ENCODE measurements around the gene RAB15. TPM values are rescaled to one million over a fixed set of nuclear protein-coding genes. Genes with fewer than 3 reads are reported as not detected.

Gene RAB15
- total RNA-seq, 1 experiment from 2014 or later = 3.3 TPM

DNA sequence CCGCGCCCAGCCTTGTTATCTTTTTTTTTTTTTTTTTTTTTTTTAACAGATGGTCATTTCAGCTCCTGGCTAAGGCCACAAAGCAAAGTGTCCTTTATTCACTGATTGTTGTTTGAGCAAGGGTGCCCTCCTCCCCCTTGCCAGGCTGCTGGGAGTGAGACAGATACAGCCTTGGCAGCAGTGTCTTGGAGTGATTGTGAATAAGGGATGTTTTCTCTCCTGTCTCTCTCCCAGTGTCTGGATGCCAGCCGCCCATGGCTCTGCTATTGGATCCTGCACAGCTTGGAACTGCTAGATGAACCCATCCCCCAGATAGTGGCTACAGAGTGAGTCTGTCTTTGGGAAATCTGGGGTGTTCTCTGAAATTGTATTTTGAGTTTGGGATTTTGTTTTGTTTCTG, 43.3 kb upstream of the RAB15 start:
- intact Hi-C loops (cut with micrococcal nuclease) = no loop called here
- TF ChIP-seq EGR1 (IDR thresholded peaks at IDR 0.05; ENCODE audit: low read depth) (no peak), ZFX (IDR thresholded peaks at IDR 0.05) (no peak), EZH2phosphoT487 (IDR thresholded peaks at IDR 0.05; ENCODE audit: borderline replicate concordance) (no peak), FOSL1 (IDR thresholded peaks at IDR 0.05; ENCODE audit: low read depth) (no peak), POLR2AphosphoS5 (IDR thresholded peaks at IDR 0.05; ENCODE audit: low read depth, low read length) (no peak), EZH2 (IDR thresholded peaks at IDR 0.05) (no peak), CBX3 (IDR thresholded peaks at IDR 0.05; ENCODE audit: low read depth) (no peak), RAD21 (IDR thresholded peaks at IDR 0.05; ENCODE audit: low read depth) (no peak)
- TF ChIP-seq, protein P1, sequence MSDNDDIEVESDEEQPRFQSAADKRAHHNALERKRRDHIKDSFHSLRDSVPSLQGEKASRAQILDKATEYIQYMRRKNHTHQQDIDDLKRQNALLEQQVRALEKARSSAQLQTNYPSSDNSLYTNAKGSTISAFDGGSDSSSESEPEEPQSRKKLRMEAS (IDR thresholded peaks at IDR 0.05) = no peak
- BruUV-seq (replicated peaks) = no TSS peak
- Histone ChIP-seq H3K4me3 (replicated peaks in 1 of 2; ENCODE audit: low read depth in 1 of 2, low read length in 2 of 2) (no peak overlapping the region), H2AFZ (ENCODE audit: low read depth, low read length, poor library complexity, severe bottlenecking) (no peak overlapping the region), H3K27ac (ENCODE audit: low read depth, low read length) (no peak overlapping the region), H3K79me2 (ENCODE audit: insufficient read depth, low read length) (no peaks in the 10 kb centered on the region), H3K27me3 (ENCODE audit: insufficient read depth, low read length) (no peaks in the 10 kb centered on the region), H3K9ac (ENCODE audit: low read length) (no peak overlapping the region), H3K9me2 (ENCODE audit: insufficient read depth) (no peaks in the 10 kb centered on the region), H3K36me3 (ENCODE audit: control insufficient read depth in 1 of 2, insufficient read depth in 2 of 2, low read length in 2 of 2) (peaks cover 19 to 22% of the 10 kb centered on the region in 2 experiments; a peak in 3 of 4 replicates), H3K9me3 (ENCODE audit: control insufficient read depth in 1 of 2, insufficient read depth in 1 of 2, low read depth in 1 of 2, low read length in 2 of 2) (no peaks in the 10 kb centered on the region), H3K4me1 (ENCODE audit: control insufficient read depth in 1 of 2, insufficient read depth in 2 of 2, low read length in 2 of 2) (peaks cover 0 to 4% of the 10 kb centered on the region in 2 experiments; a peak in 1 of 4 replicates), H4K20me1 (ENCODE audit: insufficient read depth) (no peaks in the 10 kb centered on the region), H3K4me2 (ENCODE audit: low read length) (no peak overlapping the region)
- no peak for DNase-seq (ENCODE audit: low read depth, low spot score)
- ChIA-PET POLR2A (no interaction called here), RAD21 (ENCODE audit: low non-redundant PET in 1 of 2, low total read pairs in 2 of 2, uncharacterized antibody in 2 of 2, unreplicated experiment in 2 of 2) (no interaction called here), CTCF (no interaction called here)
- no peak for ATAC-seq

DNA sequence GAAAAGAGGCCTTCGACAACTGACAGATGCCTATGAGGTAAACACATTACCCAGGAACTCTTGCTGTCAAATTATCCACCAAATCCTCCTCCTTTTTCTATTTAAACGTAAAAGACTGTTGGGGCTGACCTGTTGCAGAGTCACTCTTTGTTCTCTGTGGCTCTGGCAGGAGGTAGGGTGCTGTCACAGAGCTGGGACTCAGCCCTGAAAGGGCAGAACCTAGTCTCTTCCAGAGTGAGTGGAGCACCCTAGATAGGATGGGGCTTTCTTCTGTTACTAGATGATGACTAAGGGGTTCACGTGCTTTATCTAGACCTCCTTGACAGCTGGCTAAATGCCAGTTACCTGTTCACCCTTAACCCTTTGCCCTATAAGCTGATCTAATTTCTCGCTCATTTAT, 40.2 kb upstream of the RAB15 start:
- H3K9me3 ChIP-seq (ENCODE audit: control insufficient read depth in 1 of 2, insufficient read depth in 1 of 2, low read depth in 1 of 2, low read length in 2 of 2) = no peaks in the 10 kb centered on the region
- ATAC-seq (no peak), DNase-seq (ENCODE audit: low read depth, low spot score) (no peak)
- CTCF ChIA-PET = no interaction called here
- H3K79me2 ChIP-seq (ENCODE audit: insufficient read depth, low read length) = no peaks in the 10 kb centered on the region
- no peak overlapping the region for H3K9ac ChIP-seq (ENCODE audit: low read length)
- H4K20me1 ChIP-seq (ENCODE audit: insufficient read depth) = no peaks in the 10 kb centered on the region
- H3K4me2 ChIP-seq (ENCODE audit: low read length) = no peak overlapping the region
- peaks cover 19 to 22% of the 10 kb centered on the region in 2 experiments; a peak in 3 of 4 replicates for H3K36me3 ChIP-seq (ENCODE audit: control insufficient read depth in 1 of 2, insufficient read depth in 2 of 2, low read length in 2 of 2)
- no peak overlapping the region for H2AFZ ChIP-seq (ENCODE audit: low read depth, low read length, poor library complexity, severe bottlenecking)
- no TSS peak for BruUV-seq (replicated peaks)
- H3K4me3 ChIP-seq (replicated peaks in 1 of 2; ENCODE audit: low read depth in 1 of 2, low read length in 2 of 2) = no peak overlapping the region
- H3K27me3 ChIP-seq (ENCODE audit: insufficient read depth, low read length) = no peaks in the 10 kb centered on the region
- no peaks in the 10 kb centered on the region for H3K9me2 ChIP-seq (ENCODE audit: insufficient read depth)
- POLR2A ChIA-PET = no interaction called here
- no peak overlapping the region for H3K27ac ChIP-seq (ENCODE audit: low read depth, low read length)
- intact Hi-C loops (cut with micrococcal nuclease) = no loop called here
- RAD21 ChIA-PET (ENCODE audit: low non-redundant PET in 1 of 2, low total read pairs in 2 of 2, uncharacterized antibody in 2 of 2, unreplicated experiment in 2 of 2) = no interaction called here
- H3K4me1 ChIP-seq (ENCODE audit: control insufficient read depth in 1 of 2, insufficient read depth in 2 of 2, low read length in 2 of 2) = no peaks in the 10 kb centered on the region
- no peak for TF ChIP-seq SP1 (IDR thresholded peaks at IDR 0.05; ENCODE audit: low read depth)
- TF ChIP-seq, protein P2, sequence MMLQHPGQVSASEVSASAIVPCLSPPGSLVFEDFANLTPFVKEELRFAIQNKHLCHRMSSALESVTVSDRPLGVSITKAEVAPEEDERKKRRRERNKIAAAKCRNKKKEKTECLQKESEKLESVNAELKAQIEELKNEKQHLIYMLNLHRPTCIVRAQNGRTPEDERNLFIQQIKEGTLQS (IDR thresholded peaks at IDR 0.05) = no peak
- no peak for TF ChIP-seq ELF1 (IDR thresholded peaks at IDR 0.05; ENCODE audit: borderline replicate concordance, low read depth)
- no peak for TF ChIP-seq RAD21 (IDR thresholded peaks at IDR 0.05; ENCODE audit: low read depth)
- no peak for TF ChIP-seq CEBPB (IDR thresholded peaks at IDR 0.05; ENCODE audit: low read depth)
- no peak for TF ChIP-seq JUND (IDR thresholded peaks at IDR 0.05)
- TF ChIP-seq, protein P3, sequence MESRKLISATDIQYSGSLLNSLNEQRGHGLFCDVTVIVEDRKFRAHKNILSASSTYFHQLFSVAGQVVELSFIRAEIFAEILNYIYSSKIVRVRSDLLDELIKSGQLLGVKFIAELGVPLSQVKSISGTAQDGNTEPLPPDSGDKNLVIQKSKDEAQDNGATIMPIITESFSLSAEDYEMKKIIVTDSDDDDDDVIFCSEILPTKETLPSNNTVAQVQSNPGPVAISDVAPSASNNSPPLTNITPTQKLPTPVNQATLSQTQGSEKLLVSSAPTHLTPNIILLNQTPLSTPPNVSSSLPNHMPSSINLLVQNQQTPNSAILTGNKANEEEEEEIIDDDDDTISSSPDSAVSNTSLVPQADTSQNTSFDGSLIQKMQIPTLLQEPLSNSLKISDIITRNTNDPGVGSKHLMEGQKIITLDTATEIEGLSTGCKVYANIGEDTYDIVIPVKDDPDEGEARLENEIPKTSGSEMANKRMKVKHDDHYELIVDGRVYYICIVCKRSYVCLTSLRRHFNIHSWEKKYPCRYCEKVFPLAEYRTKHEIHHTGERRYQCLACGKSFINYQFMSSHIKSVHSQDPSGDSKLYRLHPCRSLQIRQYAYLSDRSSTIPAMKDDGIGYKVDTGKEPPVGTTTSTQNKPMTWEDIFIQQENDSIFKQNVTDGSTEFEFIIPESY (IDR thresholded peaks at IDR 0.05; ENCODE audit: extremely low read depth, insufficient replicate concordance, low read length) = no peak
- TF ChIP-seq TCF7L2 (IDR thresholded peaks at IDR 0.05; ENCODE audit: borderline replicate concordance, extremely low read depth, insufficient read depth, insufficient read length) = no peak
- TF ChIP-seq ZFX (IDR thresholded peaks at IDR 0.05) = no peak
- TF ChIP-seq, protein P4, sequence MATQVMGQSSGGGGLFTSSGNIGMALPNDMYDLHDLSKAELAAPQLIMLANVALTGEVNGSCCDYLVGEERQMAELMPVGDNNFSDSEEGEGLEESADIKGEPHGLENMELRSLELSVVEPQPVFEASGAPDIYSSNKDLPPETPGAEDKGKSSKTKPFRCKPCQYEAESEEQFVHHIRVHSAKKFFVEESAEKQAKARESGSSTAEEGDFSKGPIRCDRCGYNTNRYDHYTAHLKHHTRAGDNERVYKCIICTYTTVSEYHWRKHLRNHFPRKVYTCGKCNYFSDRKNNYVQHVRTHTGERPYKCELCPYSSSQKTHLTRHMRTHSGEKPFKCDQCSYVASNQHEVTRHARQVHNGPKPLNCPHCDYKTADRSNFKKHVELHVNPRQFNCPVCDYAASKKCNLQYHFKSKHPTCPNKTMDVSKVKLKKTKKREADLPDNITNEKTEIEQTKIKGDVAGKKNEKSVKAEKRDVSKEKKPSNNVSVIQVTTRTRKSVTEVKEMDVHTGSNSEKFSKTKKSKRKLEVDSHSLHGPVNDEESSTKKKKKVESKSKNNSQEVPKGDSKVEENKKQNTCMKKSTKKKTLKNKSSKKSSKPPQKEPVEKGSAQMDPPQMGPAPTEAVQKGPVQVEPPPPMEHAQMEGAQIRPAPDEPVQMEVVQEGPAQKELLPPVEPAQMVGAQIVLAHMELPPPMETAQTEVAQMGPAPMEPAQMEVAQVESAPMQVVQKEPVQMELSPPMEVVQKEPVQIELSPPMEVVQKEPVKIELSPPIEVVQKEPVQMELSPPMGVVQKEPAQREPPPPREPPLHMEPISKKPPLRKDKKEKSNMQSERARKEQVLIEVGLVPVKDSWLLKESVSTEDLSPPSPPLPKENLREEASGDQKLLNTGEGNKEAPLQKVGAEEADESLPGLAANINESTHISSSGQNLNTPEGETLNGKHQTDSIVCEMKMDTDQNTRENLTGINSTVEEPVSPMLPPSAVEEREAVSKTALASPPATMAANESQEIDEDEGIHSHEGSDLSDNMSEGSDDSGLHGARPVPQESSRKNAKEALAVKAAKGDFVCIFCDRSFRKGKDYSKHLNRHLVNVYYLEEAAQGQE (IDR thresholded peaks at IDR 0.05; ENCODE audit: low read depth) = no peak
- TF ChIP-seq EGR1 (IDR thresholded peaks at IDR 0.05; ENCODE audit: low read depth) = no peak
- no peak for TF ChIP-seq POLR2AphosphoS5 (IDR thresholded peaks at IDR 0.05; ENCODE audit: low read depth, low read length)
